T-helper 17 cell (primary cell): ENCODE measurements around the gene TNC. TPM values are rescaled to one million over a fixed set of nuclear protein-coding genes. Genes with fewer than 3 reads are reported as not detected.

Source experiments
- ATAC-seq: fragments of 150-1000 bp; cut with Tn5 transposase; 2 replicates; pipeline ENCODE4 v1.10.0; 2021; ENCODE audit warnings: mild to moderate bottlenecking, moderate library complexity
- DNase-seq, 3 donors: peaks; one replicate each; pipeline versions ENCODE4 v3.0.0 to v3.0.0-alpha.2; 2020 to 2021
- H3K9me3 ChIP-seq: one replicate; pipeline ENCODE4 v1.7.0; 2013; ENCODE audit warnings: low read length, mild to moderate bottlenecking; ENCODE audit not compliant: control insufficient read depth, poor library complexity, severe bottlenecking
- H3K27ac Mint-ChIP-seq: one replicate; pipeline ENCODE4 v1.8.0; 2022; ENCODE audit warnings: mild to moderate bottlenecking, moderate library complexity, mixed read lengths
- H3K27me3 Mint-ChIP-seq: one replicate; pipeline ENCODE4 v1.8.0; 2022; ENCODE audit warnings: mixed read lengths
- H3K36me3 Mint-ChIP-seq: one replicate; pipeline ENCODE4 v1.8.0; 2022; ENCODE audit warnings: low read depth, mixed read lengths
- H3K4me1 Mint-ChIP-seq: one replicate; pipeline ENCODE4 v1.8.0; 2022; ENCODE audit warnings: mild to moderate bottlenecking, mixed read lengths
- H3K4me3 Mint-ChIP-seq: one replicate; pipeline ENCODE4 v1.8.0; 2022; ENCODE audit warnings: mild to moderate bottlenecking, moderate library complexity, mixed read lengths
- total RNA-seq, 4 donors: library from RNA in 2 of 4; stranded (reverse) in 2 of 4; gene quantifications; one replicate each; pipeline ENCODE4 v1.2.3 and lab custom pipeline; 2022 to 2026

Gene TNC
- not detected for total RNA-seq
- total RNA-seq (lab: John Stamatoyannopoulos, UW), result 0 to 0.12 reads per million in 2 donors

GRCh38 chr9:115117999-115118878 is at the start of gene TNC:
Gene TNC (minus strand): TSS chr9:115118157. CDS start chr9:115091018, 27,139 bp downstream.
- H3K27ac Mint-ChIP-seq, result no peak within 1 kb of the TSS
- no peak for DNase-seq
- H3K9me3 ChIP-seq, result no peaks in the 10 kb centered on the region
- no peak within 1 kb of the TSS for H3K4me3 Mint-ChIP-seq
- H3K36me3 Mint-ChIP-seq, result peaks cover 2% of the 10 kb centered on the region
- no peak for ATAC-seq
- peaks cover 90% of the 10 kb centered on the region for H3K27me3 Mint-ChIP-seq
- peaks cover 3% of the 10 kb centered on the region for H3K4me1 Mint-ChIP-seq

- no peak overlapping the region for H3K4me3 Mint-ChIP-seq
- no peaks in the 10 kb centered on the region for H3K9me3 ChIP-seq
- DNase-seq (no peak), ATAC-seq (no peak)
- H3K27me3 Mint-ChIP-seq, result peaks cover 17% of the 10 kb centered on the region
- no peaks in the 10 kb centered on the region for H3K4me1 Mint-ChIP-seq
- H3K27ac Mint-ChIP-seq, result no peak overlapping the region
- no peaks in the 10 kb centered on the region for H3K36me3 Mint-ChIP-seq
These were observed 49.2 kb upstream of the TNC start for GRCh38 chr9:115167175-115167574.

DNA sequence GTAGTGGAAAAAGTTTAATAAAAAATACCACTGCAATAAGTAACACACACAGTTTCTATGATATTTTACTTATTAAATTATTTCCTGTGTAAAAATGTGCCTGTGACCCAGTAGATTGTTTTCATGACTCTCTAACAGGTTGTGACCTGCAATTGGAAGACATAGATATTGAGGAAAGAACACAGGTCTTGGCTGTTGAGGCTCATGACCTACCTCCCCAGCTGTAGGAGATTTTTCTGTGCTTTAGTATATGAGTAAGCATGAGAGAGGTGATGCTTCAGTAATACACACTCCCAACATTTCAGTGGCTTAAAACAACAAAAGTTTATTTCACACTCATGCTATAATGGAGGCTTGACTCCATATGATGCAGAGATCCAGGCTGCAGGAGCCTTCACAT is 47.3 kb upstream of the TNC start:
- DNase-seq, result no peak

DNA sequence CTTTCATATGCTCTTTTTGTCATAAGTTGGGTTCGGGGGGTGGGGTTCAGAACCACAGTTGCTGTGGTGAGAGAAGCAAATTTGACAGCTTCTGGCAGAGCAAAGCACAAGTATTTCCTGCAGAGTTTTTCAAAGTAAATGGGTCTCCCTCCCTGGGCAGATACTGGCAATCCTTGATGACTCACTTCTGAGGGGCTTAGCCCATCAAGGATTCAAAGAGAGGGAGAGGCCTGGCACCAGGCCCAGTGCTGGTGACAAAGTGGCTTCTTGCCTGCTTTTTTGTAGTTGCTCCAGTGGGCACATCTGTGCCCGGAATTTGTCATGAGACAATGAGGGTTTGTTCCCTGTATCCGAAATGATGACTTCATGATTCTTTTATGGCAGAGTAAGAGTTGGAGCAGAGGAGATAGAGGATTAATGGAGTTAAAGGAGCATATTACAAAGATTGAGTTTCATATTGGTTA is 46.6 kb upstream of the TNC start:
- H3K9me3 ChIP-seq, result no peaks in the 10 kb centered on the region
- ATAC-seq (no peak), DNase-seq (no peak)
- H3K4me3 Mint-ChIP-seq, result no peak overlapping the region
- no peak overlapping the region for H3K27ac Mint-ChIP-seq
- peaks cover 12% of the 10 kb centered on the region for H3K27me3 Mint-ChIP-seq
- no peaks in the 10 kb centered on the region for H3K36me3 Mint-ChIP-seq
- H3K4me1 Mint-ChIP-seq, result no peaks in the 10 kb centered on the region

More for the DNA sequence above, 47.3 kb upstream of the TNC start:
- H3K27me3 Mint-ChIP-seq, result peaks cover 11% of the 10 kb centered on the region
- no peak overlapping the region for H3K27ac Mint-ChIP-seq
- H3K4me1 Mint-ChIP-seq, result no peaks in the 10 kb centered on the region
- H3K4me3 Mint-ChIP-seq, result no peak overlapping the region
- H3K36me3 Mint-ChIP-seq, result no peaks in the 10 kb centered on the region
- ATAC-seq, result no peak
- no peaks in the 10 kb centered on the region for H3K9me3 ChIP-seq

GRCh38 chr9:115162946-115163345 is 45.0 kb upstream of the TNC start:
- Mint-ChIP-seq H3K27me3 (peaks cover 19% of the 10 kb centered on the region), H3K4me3 (no peak overlapping the region), H3K4me1 (no peaks in the 10 kb centered on the region), H3K36me3 (peaks cover 3% of the 10 kb centered on the region), H3K27ac (no peak overlapping the region)
- no peaks in the 10 kb centered on the region for H3K9me3 ChIP-seq
- no peak for ATAC-seq
- no peak for DNase-seq

DNA sequence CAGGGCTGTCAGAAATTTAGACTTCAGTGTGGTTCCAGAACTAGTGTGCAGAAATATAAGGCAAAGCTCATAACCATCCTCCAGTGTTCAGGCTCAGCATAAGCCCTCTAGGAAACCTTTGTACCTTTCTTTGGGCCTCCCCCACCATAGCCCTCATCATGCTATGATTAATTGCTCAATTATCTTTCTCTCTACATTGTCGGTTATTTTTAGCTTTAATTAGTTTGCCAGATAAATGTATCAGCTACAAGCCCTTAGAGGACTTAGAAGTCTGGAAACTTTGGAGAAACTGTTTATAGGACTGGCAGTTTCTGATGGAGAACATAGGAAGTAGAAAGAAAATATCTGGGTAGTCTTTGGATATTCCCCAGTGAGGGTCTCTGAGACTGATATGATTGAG is 43.5 kb upstream of the TNC start:
- DNase-seq (no peak), ATAC-seq (no peak)
- Mint-ChIP-seq H3K27me3 (peaks cover 19% of the 10 kb centered on the region), H3K27ac (no peak overlapping the region), H3K4me1 (no peaks in the 10 kb centered on the region), H3K4me3 (no peak overlapping the region), H3K36me3 (peaks cover 3% of the 10 kb centered on the region)
- no peaks in the 10 kb centered on the region for H3K9me3 ChIP-seq

DNA sequence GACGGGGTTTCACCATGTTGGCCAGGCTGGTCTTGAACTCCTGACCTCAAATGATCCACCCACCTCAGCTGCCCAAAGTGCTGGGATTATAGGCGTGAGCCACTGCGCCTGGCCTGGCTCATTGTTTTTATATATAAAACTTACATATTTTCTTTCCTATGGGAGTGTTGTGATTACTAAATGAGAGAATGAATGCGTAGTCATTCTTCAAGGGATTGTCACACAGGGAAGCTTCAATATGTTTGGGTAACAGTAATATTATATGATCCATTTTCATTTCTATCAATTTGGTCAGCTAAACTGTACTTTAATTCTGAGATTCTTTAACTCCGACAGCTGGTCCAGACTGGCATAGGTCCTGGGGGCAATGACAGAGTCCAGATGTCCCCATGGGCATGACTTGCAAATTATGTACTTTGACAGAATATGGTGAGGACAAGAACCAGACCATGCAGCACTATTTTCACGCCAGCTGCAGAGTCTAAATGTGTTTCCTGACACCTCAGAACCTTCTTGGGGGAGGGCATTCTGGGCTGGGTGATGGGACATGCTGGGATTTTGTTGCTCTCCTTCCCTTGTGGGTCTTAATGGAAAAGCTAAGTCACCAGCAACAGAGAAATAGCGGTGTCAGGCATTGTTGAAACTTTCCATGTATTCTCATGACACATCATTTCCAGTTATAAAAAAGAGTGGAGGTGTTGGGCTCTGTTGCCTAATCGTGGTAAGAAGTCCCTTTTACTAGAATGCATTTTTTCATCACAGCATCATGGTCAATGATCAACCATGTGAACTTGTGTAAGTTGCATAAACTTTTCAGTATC is 40.9 kb upstream of the TNC start:
- Mint-ChIP-seq H3K36me3 (peaks cover 3% of the 10 kb centered on the region), H3K4me1 (no peaks in the 10 kb centered on the region), H3K27me3 (peaks cover 33% of the 10 kb centered on the region), H3K4me3 (no peak overlapping the region), H3K27ac (no peak overlapping the region)
- no peaks in the 10 kb centered on the region for H3K9me3 ChIP-seq
- DNase-seq, result no peak
- ATAC-seq, result no peak

DNA sequence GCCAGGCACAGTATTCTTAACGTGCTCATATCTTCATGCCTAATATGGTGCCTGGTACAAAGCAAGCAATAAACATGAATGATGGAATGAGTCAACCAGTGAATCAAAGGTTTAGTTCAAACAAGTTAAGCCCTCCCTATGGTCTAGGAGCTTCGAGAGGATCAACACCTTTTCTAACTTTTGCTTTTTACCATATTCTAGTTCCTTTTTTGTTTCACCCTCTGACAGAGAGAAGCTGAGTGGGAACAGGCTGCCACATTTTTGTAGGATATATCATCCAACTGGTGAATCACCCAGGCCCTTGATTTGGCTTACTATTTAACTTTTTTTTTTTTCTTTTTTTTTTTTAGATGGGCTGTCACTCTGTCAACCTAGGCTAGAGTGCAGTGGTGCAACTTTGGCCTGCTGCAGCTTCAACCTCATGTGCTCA is 39.3 kb upstream of the TNC start:
- no peak for DNase-seq
- H3K4me3 Mint-ChIP-seq, result no peak overlapping the region

DNA sequence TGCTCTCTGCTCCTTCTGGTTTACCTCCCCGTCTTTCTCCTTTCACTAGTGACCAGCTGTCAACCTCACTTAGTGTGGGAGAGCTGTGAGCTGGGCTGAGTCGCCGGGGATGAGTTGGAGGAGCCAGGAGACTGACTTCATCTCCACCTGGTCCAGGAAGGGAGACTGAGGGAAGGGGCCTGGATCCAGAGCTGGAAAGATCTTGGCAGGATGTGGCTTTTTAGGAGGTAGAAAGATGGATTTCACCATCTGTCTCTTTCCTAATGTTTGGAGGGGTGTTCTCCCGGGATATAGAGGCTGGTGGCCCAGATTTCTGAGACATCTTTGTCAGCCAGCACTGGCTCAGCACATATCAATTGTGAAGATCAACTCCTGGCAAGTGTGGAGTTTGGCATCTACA is 37.1 kb upstream of the TNC start:
- Mint-ChIP-seq H3K27ac (no peak overlapping the region), H3K4me3 (no peak overlapping the region), H3K4me1 (no peaks in the 10 kb centered on the region), H3K27me3 (peaks cover 41% of the 10 kb centered on the region), H3K36me3 (peaks cover 3% of the 10 kb centered on the region)
- ATAC-seq (no peak), DNase-seq (no peak)
- no peaks in the 10 kb centered on the region for H3K9me3 ChIP-seq

More for the DNA sequence above, 39.3 kb upstream of the TNC start:
- ATAC-seq, result no peak
- peaks cover 3% of the 10 kb centered on the region for H3K36me3 Mint-ChIP-seq
- H3K9me3 ChIP-seq, result no peaks in the 10 kb centered on the region
- H3K27ac Mint-ChIP-seq, result no peak overlapping the region
- H3K27me3 Mint-ChIP-seq, result peaks cover 35% of the 10 kb centered on the region
- H3K4me1 Mint-ChIP-seq, result no peaks in the 10 kb centered on the region

- DNase-seq, result no peak
These were observed 36.7 kb upstream of the TNC start for GRCh38 chr9:115154617-115155016.

GRCh38 chr9:115152281-115152820 is 34.4 kb upstream of the TNC start:
- DNase-seq (no peak), ATAC-seq (no peak)
- Mint-ChIP-seq H3K4me1 (no peaks in the 10 kb centered on the region), H3K4me3 (no peak overlapping the region), H3K27me3 (peaks cover 40% of the 10 kb centered on the region), H3K27ac (no peak overlapping the region), H3K36me3 (no peaks in the 10 kb centered on the region)
- H3K9me3 ChIP-seq, result no peaks in the 10 kb centered on the region

More at GRCh38 chr9:115154617-115155016, 36.7 kb upstream of the TNC start:
- no peak overlapping the region for H3K27ac Mint-ChIP-seq
- no peak for ATAC-seq
- no peak overlapping the region for H3K4me3 Mint-ChIP-seq
- H3K4me1 Mint-ChIP-seq, result no peaks in the 10 kb centered on the region
- H3K36me3 Mint-ChIP-seq, result peaks cover 3% of the 10 kb centered on the region
- no peaks in the 10 kb centered on the region for H3K9me3 ChIP-seq
- peaks cover 44% of the 10 kb centered on the region for H3K27me3 Mint-ChIP-seq

GRCh38 chr9:115148721-115149120 is 30.8 kb upstream of the TNC start:
- H3K9me3 ChIP-seq, result no peaks in the 10 kb centered on the region
- Mint-ChIP-seq H3K27me3 (peaks cover 29% of the 10 kb centered on the region), H3K36me3 (peaks cover 2% of the 10 kb centered on the region), H3K4me3 (no peak overlapping the region), H3K4me1 (no peaks in the 10 kb centered on the region), H3K27ac (no peak overlapping the region)
- DNase-seq, result no peak
- no peak for ATAC-seq

DNA sequence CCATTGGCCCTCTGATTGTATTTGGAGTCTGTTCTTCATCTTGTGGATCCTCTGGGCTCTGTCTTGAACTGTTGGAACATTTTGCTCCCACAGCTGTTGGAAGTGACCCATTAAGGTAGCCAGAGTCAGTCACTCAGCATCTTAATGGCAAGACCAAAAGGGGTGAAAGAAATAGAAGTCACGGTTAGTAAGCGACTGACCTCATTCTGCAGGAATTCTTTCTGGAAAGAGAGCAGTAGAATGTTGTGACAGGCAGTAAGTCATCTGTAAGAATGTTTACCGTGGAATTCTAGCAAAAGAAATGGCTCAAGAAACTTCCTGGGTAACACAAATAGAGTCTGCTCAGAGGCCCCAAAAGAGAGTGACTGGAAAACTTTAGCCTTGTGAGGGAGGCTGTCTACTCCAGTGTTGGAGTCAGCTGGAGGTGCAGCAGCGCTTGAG is 28.6 kb upstream of the TNC start:
- Mint-ChIP-seq H3K36me3 (peaks cover 2% of the 10 kb centered on the region), H3K4me1 (peaks cover 2% of the 10 kb centered on the region), H3K4me3 (no peak overlapping the region), H3K27ac (no peak overlapping the region), H3K27me3 (peaks cover 31% of the 10 kb centered on the region)
- DNase-seq, result no peak
- no peak for ATAC-seq
- no peaks in the 10 kb centered on the region for H3K9me3 ChIP-seq
